Esophagus muscularis mucosa (tissue), 3 donors: Measurements from ENCODE around the gene PAPSS1.

Source experiments
- CTCF ChIP-seq, 3 experiments: fragments of 200-600 bp in 2 of 3; fragments of 450-650 bp in 1 of 3; sonication (generic) in 2 of 3; IDR thresholded peaks; one replicate each; pipeline ENCODE4 v1.5.1; 2017 to 2019; ENCODE audit warnings: antibody characterized with exemption in 3 of 3, mild to moderate bottlenecking in 2 of 3, moderate library complexity in 1 of 3
- POLR2AphosphoS5 ChIP-seq, 2 donors: sonication (generic); formaldehyde crosslinking; IDR thresholded peaks; one replicate each; pipeline ENCODE4 v1.6.1; 2017; ENCODE audit warnings: antibody characterized with exemption in 2 of 2

DNA sequence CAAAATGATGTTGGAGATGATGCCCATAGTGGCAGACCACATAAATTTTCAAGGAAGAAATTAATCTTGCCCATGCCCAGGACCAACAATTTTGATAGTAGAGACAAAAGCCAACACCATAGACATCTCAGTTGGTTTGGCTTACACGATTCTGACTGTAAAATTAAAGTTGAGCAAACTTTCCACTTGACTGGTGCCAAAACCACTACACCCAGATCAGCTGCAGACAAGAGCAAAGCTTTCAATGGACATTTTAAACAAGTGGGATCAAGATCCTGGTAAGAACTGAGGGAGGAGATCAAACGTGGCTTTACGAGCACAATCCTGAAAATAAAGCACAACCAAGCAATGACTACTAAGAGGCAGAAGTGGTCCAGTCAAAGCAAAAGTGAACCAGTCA lies 90.7 kb downstream of the PAPSS1 start:
- TF ChIP-seq POLR2AphosphoS5 (IDR thresholded peaks at IDR 0.05): no peak
- TF ChIP-seq CTCF (IDR thresholded peaks at IDR 0.05): no peak
